Osteoblast (primary cell): ENCODE data around the gene UST. TPM values are rescaled to one million over a fixed set of nuclear protein-coding genes. Genes with fewer than 3 reads are reported as not detected.
A peak's percentile ranks its signal among the peaks of the same experiment; 100 is the strongest.

ENCODE experiments used
- DNase-seq: peaks from one replicate; pipeline ENCODE4 v3.0.0; 2011; ENCODE audit warnings: low spot score, mixed read lengths; ENCODE audit not compliant: insufficient read length; ENCODE audit errors: missing footprints
- H2AFZ ChIP-seq: 2 replicates; pipeline ENCODE4 v1.6.0; 2011; ENCODE audit warnings: mild to moderate bottlenecking, low read length
- H3K27ac ChIP-seq: 2 replicates; pipeline ENCODE4 v1.5.1; 2011; ENCODE audit warnings: mild to moderate bottlenecking, low read depth, low read length, moderate library complexity
- H3K27me3 ChIP-seq: 2 replicates; pipeline ENCODE4 v1.6.0; 2012; ENCODE audit warnings: mild to moderate bottlenecking, control low read depth, inconsistent platforms, low read length, moderate library complexity; ENCODE audit not compliant: insufficient read depth
- H3K36me3 ChIP-seq: 2 replicates; pipeline ENCODE4 v1.5.1; 2011; ENCODE audit warnings: mild to moderate bottlenecking, low read length, control low read depth, moderate library complexity; ENCODE audit not compliant: insufficient read depth
- H3K4me1 ChIP-seq: 2 replicates; pipeline ENCODE4 v1.5.1; 2011; ENCODE audit warnings: mild to moderate bottlenecking, low read length, control low read depth, moderate library complexity; ENCODE audit not compliant: insufficient read depth
- H3K4me2 ChIP-seq: 2 replicates; pipeline ENCODE4 v1.6.0; 2011; ENCODE audit warnings: mild to moderate bottlenecking, low read length; ENCODE audit not compliant: insufficient read depth
- H3K4me3 ChIP-seq: fragments of 200-600 bp; sonication (generic); 3 replicates; pipeline ENCODE4 v1.5.1; 2012; ENCODE audit warnings: mild to moderate bottlenecking, low read length, inconsistent platforms; ENCODE audit not compliant: insufficient read depth
- H3K79me2 ChIP-seq: 2 replicates; pipeline ENCODE4 v1.6.0; 2012; ENCODE audit warnings: mild to moderate bottlenecking, low read length, control low read depth, inconsistent platforms; ENCODE audit not compliant: insufficient read depth
- H3K9me3 ChIP-seq: 2 replicates; pipeline ENCODE4 v1.5.1; 2011; ENCODE audit warnings: low read depth, low read length, control low read depth
- H4K20me1 ChIP-seq: 2 replicates; pipeline ENCODE4 v1.6.0; 2012; ENCODE audit warnings: mild to moderate bottlenecking, low read length, control low read depth; ENCODE audit not compliant: insufficient read depth
- total RNA-seq: library from RNA; depleted of rRNA; stranded (reverse); fragments of >200 nt; gene quantifications from 2 replicates; pipeline ENCODE4 v1.2.3, GENCODE V29; 2012
- TF ChIP-seq, protein P1 (sequence below): IDR thresholded peaks from 2 replicates; pipeline ENCODE4 v1.5.1; 2011; ENCODE audit warnings: mild to moderate bottlenecking, low read depth, low read length, moderate library complexity; ENCODE audit errors: extremely low read depth

The UST gene
- total RNA-seq, 1 donor, result 18.1 TPM

DNA sequence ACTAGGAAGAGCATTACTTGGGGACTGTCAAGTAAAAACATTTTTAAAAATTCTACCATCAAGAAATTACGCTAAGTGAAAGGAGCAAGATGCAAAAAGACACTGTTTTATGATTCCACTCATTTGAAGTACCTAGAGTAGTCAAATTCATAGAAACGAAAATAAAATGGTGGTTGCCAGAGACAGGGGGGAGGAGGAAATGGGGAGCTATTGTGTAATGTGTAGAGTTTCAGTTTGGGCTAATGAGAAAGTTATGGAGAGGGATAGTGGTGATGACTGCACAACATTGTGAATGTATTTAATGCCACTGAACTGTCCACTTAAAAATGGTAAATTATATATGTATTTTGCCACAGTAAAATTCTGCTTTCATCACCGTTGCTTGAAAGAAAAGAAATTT is 83.8 kb downstream of the UST start:
- peaks cover 3% of the 10 kb centered on the region for H4K20me1 ChIP-seq
- DNase-seq, result no peak
- no peak overlapping the region for H3K4me3 ChIP-seq
- no peaks in the 10 kb centered on the region for H3K36me3 ChIP-seq
- H3K27ac ChIP-seq, result no peak overlapping the region
- no peak overlapping the region for H2AFZ ChIP-seq
- H3K79me2 ChIP-seq, result no peaks in the 10 kb centered on the region
- H3K9me3 ChIP-seq, result no peaks in the 10 kb centered on the region
- H3K4me2 ChIP-seq, result no peak overlapping the region
- H3K27me3 ChIP-seq, result no peaks in the 10 kb centered on the region
- peaks cover 6% of the 10 kb centered on the region for H3K4me1 ChIP-seq
- TF ChIP-seq, protein P1, sequence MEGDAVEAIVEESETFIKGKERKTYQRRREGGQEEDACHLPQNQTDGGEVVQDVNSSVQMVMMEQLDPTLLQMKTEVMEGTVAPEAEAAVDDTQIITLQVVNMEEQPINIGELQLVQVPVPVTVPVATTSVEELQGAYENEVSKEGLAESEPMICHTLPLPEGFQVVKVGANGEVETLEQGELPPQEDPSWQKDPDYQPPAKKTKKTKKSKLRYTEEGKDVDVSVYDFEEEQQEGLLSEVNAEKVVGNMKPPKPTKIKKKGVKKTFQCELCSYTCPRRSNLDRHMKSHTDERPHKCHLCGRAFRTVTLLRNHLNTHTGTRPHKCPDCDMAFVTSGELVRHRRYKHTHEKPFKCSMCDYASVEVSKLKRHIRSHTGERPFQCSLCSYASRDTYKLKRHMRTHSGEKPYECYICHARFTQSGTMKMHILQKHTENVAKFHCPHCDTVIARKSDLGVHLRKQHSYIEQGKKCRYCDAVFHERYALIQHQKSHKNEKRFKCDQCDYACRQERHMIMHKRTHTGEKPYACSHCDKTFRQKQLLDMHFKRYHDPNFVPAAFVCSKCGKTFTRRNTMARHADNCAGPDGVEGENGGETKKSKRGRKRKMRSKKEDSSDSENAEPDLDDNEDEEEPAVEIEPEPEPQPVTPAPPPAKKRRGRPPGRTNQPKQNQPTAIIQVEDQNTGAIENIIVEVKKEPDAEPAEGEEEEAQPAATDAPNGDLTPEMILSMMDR, result no peak

DNA sequence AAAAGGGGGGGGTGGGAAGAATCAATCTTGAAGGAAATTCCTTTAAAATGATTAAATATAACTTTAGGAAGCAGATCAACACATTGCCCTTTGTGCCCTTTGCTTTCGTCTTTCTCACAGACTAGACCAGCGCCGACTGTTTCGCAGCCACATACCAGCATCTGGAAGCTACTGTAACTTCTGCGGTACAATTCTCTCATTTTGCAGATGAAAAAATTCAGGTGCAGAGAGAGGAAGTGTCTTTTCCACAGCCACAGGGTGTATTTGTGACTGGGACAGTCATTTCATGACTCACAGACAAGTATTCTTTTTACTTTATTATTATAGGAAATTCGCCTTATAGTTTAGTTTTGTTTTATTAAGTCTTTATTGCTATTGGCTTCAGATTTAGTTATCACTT is 84.2 kb downstream of the UST start:
- Histone ChIP-seq H4K20me1 (no peaks in the 10 kb centered on the region), H3K27me3 (no peaks in the 10 kb centered on the region), H3K27ac (no peak overlapping the region), H3K4me2 (no peak overlapping the region), H3K36me3 (no peaks in the 10 kb centered on the region), H3K4me3 (no peak overlapping the region), H3K79me2 (no peaks in the 10 kb centered on the region), H3K9me3 (no peaks in the 10 kb centered on the region), H2AFZ (no peak overlapping the region), H3K4me1 (peaks cover 7% of the 10 kb centered on the region)
- DNase-seq, result no peak
- TF ChIP-seq, protein P1, result no peak

DNA sequence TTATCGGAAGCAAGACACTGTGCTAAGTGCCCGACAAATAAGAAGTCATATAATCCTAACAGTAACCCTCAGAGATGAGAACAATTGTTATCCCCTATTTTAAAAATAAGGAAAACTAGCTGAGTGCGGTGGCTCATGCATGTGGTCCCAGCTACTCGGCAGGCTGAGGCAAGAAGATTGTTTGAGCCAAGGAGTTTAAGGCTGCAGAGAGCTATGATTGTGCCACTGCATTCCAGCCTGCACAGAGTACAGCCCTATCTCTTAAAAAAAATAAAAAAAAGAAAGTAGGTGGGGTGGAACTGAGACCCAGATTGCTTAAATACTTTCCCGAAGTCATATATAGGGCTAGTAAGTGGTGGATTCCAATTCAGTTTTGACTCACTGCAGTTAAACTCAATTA is 84.7 kb downstream of the UST start:
- DNase-seq, result no peak
- Histone ChIP-seq H3K4me3 (no peak overlapping the region), H3K27me3 (no peaks in the 10 kb centered on the region), H2AFZ (no peak overlapping the region), H3K4me1 (peaks cover 11% of the 10 kb centered on the region), H3K36me3 (no peaks in the 10 kb centered on the region), H3K27ac (no peak overlapping the region), H3K9me3 (no peaks in the 10 kb centered on the region), H4K20me1 (no peaks in the 10 kb centered on the region), H3K4me2 (no peak overlapping the region), H3K79me2 (no peaks in the 10 kb centered on the region)
- TF ChIP-seq, protein P1, result no peak

DNA sequence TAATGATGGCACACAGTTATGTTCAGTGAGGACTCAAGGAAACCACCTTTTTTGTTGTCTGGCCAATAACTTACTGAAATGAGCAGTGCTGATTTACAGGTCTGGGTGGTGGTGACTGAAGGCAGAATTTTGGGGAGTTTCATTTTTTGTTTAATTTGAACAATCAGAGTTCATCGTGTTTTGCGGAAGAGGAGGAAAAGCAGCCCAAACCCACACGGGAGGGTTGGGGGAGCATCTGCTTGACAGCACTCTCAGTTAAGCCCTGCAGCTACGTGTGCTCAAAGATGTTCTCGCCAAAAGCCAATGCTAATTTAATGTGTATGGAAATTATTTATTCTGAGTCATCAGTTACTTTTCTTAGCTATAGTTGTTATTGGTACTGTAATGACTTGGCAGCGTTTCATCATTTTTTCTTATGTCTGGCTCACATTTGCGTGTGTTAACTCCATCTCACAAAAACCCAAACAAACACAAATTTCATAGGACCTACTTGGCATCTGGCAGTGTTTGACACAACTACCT is 89.2 kb downstream of the UST start:
- Histone ChIP-seq H2AFZ (no peak overlapping the region), H3K4me3 (peak overlapping the region; percentile 21), H3K79me2 (no peaks in the 10 kb centered on the region), H3K9me3 (no peaks in the 10 kb centered on the region), H3K27me3 (no peaks in the 10 kb centered on the region), H3K36me3 (no peaks in the 10 kb centered on the region), H3K27ac (peak overlapping the region; percentile 8), H3K4me1 (peaks cover 13% of the 10 kb centered on the region), H3K4me2 (peak overlapping the region; percentile 58), H4K20me1 (peaks cover 5% of the 10 kb centered on the region)
- TF ChIP-seq, protein P1, result no peak
- peak; percentile 49 for DNase-seq
